Measurements from ENCODE around the gene OVCA2.

DNA sequence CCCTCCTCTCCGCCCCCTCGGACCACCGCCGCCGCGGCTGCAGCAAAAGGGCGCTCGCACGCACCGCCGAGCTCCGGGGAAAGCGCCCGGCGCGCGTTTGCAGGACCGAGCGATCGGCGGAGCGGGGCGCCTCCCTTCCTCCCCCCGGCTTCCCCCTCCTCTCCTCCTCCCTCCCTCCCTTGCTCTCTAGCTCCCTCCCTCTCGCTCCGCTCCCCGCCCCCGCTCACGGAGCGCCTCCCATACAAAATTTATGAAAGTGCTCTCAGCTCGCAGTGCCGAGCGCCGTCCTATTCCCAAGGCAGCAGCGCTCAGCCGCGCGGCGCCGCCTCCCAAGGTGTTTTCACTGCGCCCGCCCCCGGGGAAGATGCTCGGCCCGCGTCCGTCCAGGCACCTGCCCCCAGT lies 16.6 kb upstream of the OVCA2 start, which contains the start of gene RTN4RL1:
- TF ChIP-seq, protein P1, sequence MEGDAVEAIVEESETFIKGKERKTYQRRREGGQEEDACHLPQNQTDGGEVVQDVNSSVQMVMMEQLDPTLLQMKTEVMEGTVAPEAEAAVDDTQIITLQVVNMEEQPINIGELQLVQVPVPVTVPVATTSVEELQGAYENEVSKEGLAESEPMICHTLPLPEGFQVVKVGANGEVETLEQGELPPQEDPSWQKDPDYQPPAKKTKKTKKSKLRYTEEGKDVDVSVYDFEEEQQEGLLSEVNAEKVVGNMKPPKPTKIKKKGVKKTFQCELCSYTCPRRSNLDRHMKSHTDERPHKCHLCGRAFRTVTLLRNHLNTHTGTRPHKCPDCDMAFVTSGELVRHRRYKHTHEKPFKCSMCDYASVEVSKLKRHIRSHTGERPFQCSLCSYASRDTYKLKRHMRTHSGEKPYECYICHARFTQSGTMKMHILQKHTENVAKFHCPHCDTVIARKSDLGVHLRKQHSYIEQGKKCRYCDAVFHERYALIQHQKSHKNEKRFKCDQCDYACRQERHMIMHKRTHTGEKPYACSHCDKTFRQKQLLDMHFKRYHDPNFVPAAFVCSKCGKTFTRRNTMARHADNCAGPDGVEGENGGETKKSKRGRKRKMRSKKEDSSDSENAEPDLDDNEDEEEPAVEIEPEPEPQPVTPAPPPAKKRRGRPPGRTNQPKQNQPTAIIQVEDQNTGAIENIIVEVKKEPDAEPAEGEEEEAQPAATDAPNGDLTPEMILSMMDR (IDR thresholded peaks at IDR 0.05; ENCODE audit: insufficient read depth, low read length, poor library complexity, severe bottlenecking) = no peak
- no peak for TF ChIP-seq EZH2phosphoT487 (conservative IDR thresholded peaks at IDR 0.05; ENCODE audit: low read length)

All from SU-DHL-6 (cell line).